Neural progenitor cell (in vitro differentiated cells): ENCODE results near the gene ATP10A. TPM values are rescaled to one million over a fixed set of nuclear protein-coding genes. Genes with fewer than 3 reads are reported as not detected.

Experiments
- DNase-seq: peaks from one replicate; pipeline ENCODE4 v3.0.0-alpha.2; 2016; ENCODE audit warnings: low spot score
- H2AFZ ChIP-seq: fragments of 200-600 bp; sonication (generic); replicated peaks from 2 replicates; pipeline ENCODE4 v1.6.1; 2016; ENCODE audit warnings: antibody characterized with exemption
- H3F3A ChIP-seq: fragments of 200-600 bp; sonication (generic); 2 replicates; pipeline ENCODE4 v1.6.1; 2016; ENCODE audit warnings: antibody characterized with exemption, low read depth
- H3K27ac ChIP-seq: fragments of 200-600 bp; sonication (generic); 2 replicates; pipeline ENCODE4 v1.5.1; 2016; ENCODE audit warnings: mild to moderate bottlenecking
- H3K27me3 ChIP-seq: fragments of 200-600 bp; sonication (generic); 2 replicates; pipeline ENCODE4 v1.6.1; 2016; ENCODE audit warnings: mild to moderate bottlenecking, moderate library complexity
- H3K36me3 ChIP-seq: fragments of 200-600 bp; sonication (generic); 2 replicates; pipeline ENCODE4 v1.5.1; 2016
- H3K4me1 ChIP-seq: fragments of 200-600 bp; sonication (generic); 2 replicates; pipeline ENCODE4 v1.6.1; 2016; ENCODE audit warnings: mixed run types
- H3K4me2 ChIP-seq: fragments of 200-600 bp; sonication (generic); 2 replicates; pipeline ENCODE4 v1.6.1; 2016
- H3K4me3 ChIP-seq: fragments of 200-600 bp; sonication (generic); 2 replicates; pipeline ENCODE4 v1.5.1; 2016
- H3K79me2 ChIP-seq: fragments of 200-600 bp; sonication (generic); 2 replicates; pipeline ENCODE4 v1.6.1; 2016; ENCODE audit warnings: low read depth
- H3K9ac ChIP-seq: fragments of 200-600 bp; sonication (generic); 2 replicates; pipeline ENCODE4 v1.6.1; 2016
- H3K9me3 ChIP-seq: fragments of 200-600 bp; sonication (generic); 2 replicates; pipeline ENCODE4 v1.5.1; 2016; ENCODE audit warnings: low read depth
- H4K20me1 ChIP-seq: fragments of 200-600 bp; sonication (generic); 2 replicates; pipeline ENCODE4 v1.6.1; 2016; ENCODE audit warnings: low read depth
- H3K27ac Mint-ChIP-seq: 3 replicates; pipeline ENCODE4 v1.8.0; 2021; ENCODE audit warnings: mixed read lengths
- H3K27me3 Mint-ChIP-seq: 2 replicates; pipeline ENCODE4 v1.8.0; 2022; ENCODE audit warnings: low read depth, mild to moderate bottlenecking, inconsistent platforms, moderate library complexity, mixed read lengths; ENCODE audit not compliant: insufficient read depth
- H3K36me3 Mint-ChIP-seq: 3 replicates; pipeline ENCODE4 v1.8.0; 2021; ENCODE audit warnings: mixed read lengths
- H3K4me1 Mint-ChIP-seq: 3 replicates; pipeline ENCODE4 v1.8.0; 2021; ENCODE audit warnings: mixed read lengths
- H3K4me3 Mint-ChIP-seq: 3 replicates; pipeline ENCODE4 v1.8.0; 2021; ENCODE audit warnings: mild to moderate bottlenecking, moderate library complexity, mixed read lengths
- H3K9me3 Mint-ChIP-seq: 3 replicates; pipeline ENCODE4 v1.8.0; 2020; ENCODE audit warnings: mixed read lengths
- CTCF ChIP-seq: fragments of 200-600 bp; sonication (generic); IDR thresholded peaks from 2 replicates; pipeline ENCODE4 v1.5.1; 2017; ENCODE audit warnings: antibody characterized with exemption, mild to moderate bottlenecking
- EZH2 ChIP-seq: fragments of 200-600 bp; sonication (generic); IDR thresholded peaks from 2 replicates; pipeline ENCODE4 v1.6.1; 2017; ENCODE audit warnings: antibody characterized with exemption, mild to moderate bottlenecking, moderate library complexity
- EZH2phosphoT487 ChIP-seq: fragments of 200-600 bp; sonication (generic); IDR thresholded peaks from 2 replicates; pipeline ENCODE4 v1.6.1; 2017; ENCODE audit warnings: antibody characterized with exemption
- total RNA-seq: library from RNA; depleted of rRNA; stranded (reverse); fragments of >200 nt; gene quantifications from 2 replicates; pipeline ENCODE4 v1.2.3, GENCODE V29; 2015; ENCODE audit warnings: low replicate concordance

The ATP10A gene
- total RNA-seq, 1 donor from 2014 or later = 0.32 TPM

GRCh38 chr15:25838191-25838870, 24.8 kb downstream of the ATP10A start:
- Mint-ChIP-seq H3K9me3 (no peaks in the 10 kb centered on the region), H3K4me1 (no peaks in the 10 kb centered on the region), H3K27me3 (no peaks in the 10 kb centered on the region), H3K4me3 (no peak overlapping the region), H3K27ac (no peak overlapping the region), H3K36me3 (no peaks in the 10 kb centered on the region)
- no peaks in the 10 kb centered on the region for H3K36me3 ChIP-seq
- TF ChIP-seq EZH2phosphoT487 (no peak), CTCF (no peak), EZH2 (no peak)
- no peaks in the 10 kb centered on the region for H3K9me3 ChIP-seq
- no peaks in the 10 kb centered on the region for H3K79me2 ChIP-seq
- no peak overlapping the region for H3K4me3 ChIP-seq
- no peaks in the 10 kb centered on the region for H4K20me1 ChIP-seq
- H3K9ac ChIP-seq = no peak overlapping the region
- no peak overlapping the region for H3K27ac ChIP-seq
- H3F3A ChIP-seq = no peaks in the 10 kb centered on the region
- no peak overlapping the region for H2AFZ ChIP-seq
- H3K27me3 ChIP-seq = no peaks in the 10 kb centered on the region
- no peaks in the 10 kb centered on the region for H3K4me1 ChIP-seq
- no peak for DNase-seq
- H3K4me2 ChIP-seq = no peak overlapping the region

- H3K36me3 Mint-ChIP-seq = no peaks in the 10 kb centered on the region
- H3F3A ChIP-seq = no peaks in the 10 kb centered on the region
- no peak overlapping the region for H3K9ac ChIP-seq
- no peaks in the 10 kb centered on the region for H4K20me1 ChIP-seq
- H3K4me2 ChIP-seq = no peak overlapping the region
- H3K9me3 Mint-ChIP-seq = no peaks in the 10 kb centered on the region
- TF ChIP-seq CTCF (no peak), EZH2phosphoT487 (no peak), EZH2 (no peak)
- H3K4me3 Mint-ChIP-seq = no peak overlapping the region
- H3K79me2 ChIP-seq = no peaks in the 10 kb centered on the region
- H3K4me3 ChIP-seq = no peak overlapping the region
- no peak overlapping the region for H3K27ac Mint-ChIP-seq
- H3K9me3 ChIP-seq = no peaks in the 10 kb centered on the region
- H3K4me1 ChIP-seq = no peaks in the 10 kb centered on the region
- H3K27me3 ChIP-seq = no peaks in the 10 kb centered on the region
- no peak overlapping the region for H2AFZ ChIP-seq
- no peaks in the 10 kb centered on the region for H3K36me3 ChIP-seq
- H3K27ac ChIP-seq = no peak overlapping the region
- DNase-seq = no peak
- H3K4me1 Mint-ChIP-seq = peaks cover 18% of the 10 kb centered on the region
- H3K27me3 Mint-ChIP-seq = peaks cover 2% of the 10 kb centered on the region
Measured at GRCh38 chr15:25832158-25832557, 31.0 kb downstream of the ATP10A start.

GRCh38 chr15:25830844-25831451, 32.2 kb downstream of the ATP10A start:
- H3K27ac ChIP-seq = no peak overlapping the region
- H4K20me1 ChIP-seq = no peaks in the 10 kb centered on the region
- no peak overlapping the region for H3K4me3 ChIP-seq
- no peak overlapping the region for H3K27ac Mint-ChIP-seq
- no peak for TF ChIP-seq EZH2
- no peak for TF ChIP-seq EZH2phosphoT487
- TF ChIP-seq CTCF = no peak
- no peaks in the 10 kb centered on the region for H3K79me2 ChIP-seq
- H3K4me1 ChIP-seq = no peaks in the 10 kb centered on the region
- H3K27me3 Mint-ChIP-seq = peaks cover 2% of the 10 kb centered on the region
- no peaks in the 10 kb centered on the region for H3K36me3 ChIP-seq
- no peak overlapping the region for H3K9ac ChIP-seq
- H3K4me3 Mint-ChIP-seq = no peak overlapping the region
- DNase-seq = no peak
- peaks cover 6% of the 10 kb centered on the region for H3K9me3 Mint-ChIP-seq
- H2AFZ ChIP-seq = no peak overlapping the region
- H3K27me3 ChIP-seq = no peaks in the 10 kb centered on the region
- no peaks in the 10 kb centered on the region for H3F3A ChIP-seq
- no peaks in the 10 kb centered on the region for H3K9me3 ChIP-seq
- H3K4me2 ChIP-seq = no peak overlapping the region
- H3K4me1 Mint-ChIP-seq = peaks cover 18% of the 10 kb centered on the region
- peaks cover under 1% of the 10 kb centered on the region for H3K36me3 Mint-ChIP-seq
